Endodermal cell (in vitro differentiated cells): ENCODE results near the gene CBL. TPM values are rescaled to one million over a fixed set of nuclear protein-coding genes. Genes with fewer than 3 reads are reported as not detected.

Source experiments
- DNase-seq: peaks from one replicate; pipeline ENCODE4 v3.0.0-alpha.2; 2017
- H3K27ac ChIP-seq: 2 replicates; pipeline ENCODE4 v1.5.1; 2013; ENCODE audit warnings: mild to moderate bottlenecking, low read depth, low read length, moderate library complexity
- H3K27me3 ChIP-seq: 2 replicates; pipeline ENCODE4 v1.6.1; 2013; ENCODE audit warnings: mild to moderate bottlenecking, low read length, moderate library complexity; ENCODE audit not compliant: insufficient read depth, control insufficient read depth, poor library complexity, severe bottlenecking
- H3K36me3 ChIP-seq: 2 replicates; pipeline ENCODE4 v1.7.0; 2013; ENCODE audit warnings: mild to moderate bottlenecking, low read length, moderate library complexity; ENCODE audit not compliant: control insufficient read depth, insufficient read depth
- H3K4me1 ChIP-seq: one replicate; pipeline ENCODE4 v1.7.0; 2013; ENCODE audit warnings: low read length; ENCODE audit not compliant: control insufficient read depth, insufficient read depth
- H3K4me3 ChIP-seq: 2 replicates; pipeline ENCODE4 v1.5.1; 2013; ENCODE audit warnings: mild to moderate bottlenecking, low read length, moderate library complexity
- H3K9ac ChIP-seq: 2 replicates; pipeline ENCODE4 v1.6.1; 2013; ENCODE audit warnings: mild to moderate bottlenecking, low read length, moderate library complexity; ENCODE audit not compliant: poor library complexity, severe bottlenecking; ENCODE audit errors: extremely low read depth
- H3K9me3 ChIP-seq: 2 replicates; pipeline ENCODE4 v1.6.1; 2013; ENCODE audit warnings: mild to moderate bottlenecking, low read length, moderate library complexity; ENCODE audit not compliant: control insufficient read depth
- H3K27ac Mint-ChIP-seq: 2 replicates; pipeline ENCODE4 v1.8.0; 2020; ENCODE audit warnings: mixed read lengths
- H3K27me3 Mint-ChIP-seq: 2 replicates; pipeline ENCODE4 v1.8.0; 2021; ENCODE audit warnings: mild to moderate bottlenecking, mixed read lengths; ENCODE audit not compliant: insufficient read depth
- H3K36me3 Mint-ChIP-seq: 2 replicates; pipeline ENCODE4 v1.8.0; 2020; ENCODE audit warnings: low read depth, mixed read lengths
- H3K4me1 Mint-ChIP-seq: 2 replicates; pipeline ENCODE4 v1.8.0; 2020; ENCODE audit warnings: mixed read lengths
- H3K4me3 Mint-ChIP-seq: 2 replicates; pipeline ENCODE4 v1.8.0; 2020; ENCODE audit warnings: mild to moderate bottlenecking, moderate library complexity, mixed read lengths
- H3K9me3 Mint-ChIP-seq: 2 replicates; pipeline ENCODE4 v1.8.0; 2020; ENCODE audit warnings: mild to moderate bottlenecking, mixed read lengths
- WGBS, 2 experiments: methylation state at CpG; one replicate each; pipeline versions ENCODE4 v1.1.5 to v1.1.7; 2013; ENCODE audit warnings: missing lambda C conversion rate in 2 of 2, mixed read lengths in 1 of 2; ENCODE audit not compliant: insufficient coverage in 1 of 2, insufficient read length in 1 of 2; 5-methylcytosine and 5-hydroxymethylcytosine counted together
- total RNA-seq, 2 donors: library from RNA; stranded (reverse); fragmentation: NEBNext Ultra II Directional in 1 of 2; extraction: Animal tissue kit (Norgen Biotek cat#: 25700) in 1 of 2; gene quantifications; 2 replicates in 1 of 2; 3 replicates in 1 of 2; pipeline ENCODE4 v1.2.1, GENCODE V29; 2021
- TF ChIP-seq, protein P1 (sequence below): fragments of 200-600 bp; sonication (generic); conservative IDR thresholded peaks from 2 replicates; pipeline ENCODE4 v1.5.0; 2021; ENCODE audit warnings: antibody characterized with exemption, mild to moderate bottlenecking

Gene CBL
- total RNA-seq, 2 donors from 2014 or later, result 40.3 to 52.7 TPM

DNA sequence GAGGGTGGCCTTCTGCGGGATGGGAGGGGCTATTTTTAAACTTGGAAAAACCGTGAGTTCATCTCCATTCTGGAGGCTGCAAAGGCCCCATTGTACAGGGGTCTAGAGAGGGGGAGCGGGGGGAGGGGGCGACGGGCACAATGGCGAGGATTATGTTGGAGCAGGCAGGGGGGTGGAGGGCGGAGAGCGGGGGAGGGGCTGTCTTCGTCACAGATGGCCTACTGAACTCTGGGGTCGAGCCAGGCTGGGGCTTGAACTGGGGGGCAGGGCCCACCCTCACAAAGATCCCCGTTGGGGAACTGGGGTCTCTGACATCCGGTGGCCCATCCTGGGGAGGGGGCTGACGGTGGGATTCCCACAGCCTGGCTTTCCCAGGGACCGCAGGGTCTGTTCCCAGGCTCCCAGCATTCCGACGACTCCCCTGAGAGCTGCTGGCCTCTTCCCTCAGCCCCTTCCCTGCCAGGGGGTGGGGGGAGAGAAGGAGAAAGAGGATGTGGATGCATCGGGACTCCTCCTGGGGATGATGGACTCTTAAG lies 114.2 kb downstream of the CBL start:
- Mint-ChIP-seq H3K4me1 (peaks cover 38% of the 10 kb centered on the region), H3K27ac (peak overlapping the region; percentile 93), H3K9me3 (no peaks in the 10 kb centered on the region), H3K27me3 (peaks cover 12% of the 10 kb centered on the region), H3K4me3 (peak overlapping the region; percentile 56), H3K36me3 (no peaks in the 10 kb centered on the region)
- peaks cover 14% of the 10 kb centered on the region for H3K27me3 ChIP-seq
- no peak overlapping the region for H3K4me3 ChIP-seq
- TF ChIP-seq, protein P1, sequence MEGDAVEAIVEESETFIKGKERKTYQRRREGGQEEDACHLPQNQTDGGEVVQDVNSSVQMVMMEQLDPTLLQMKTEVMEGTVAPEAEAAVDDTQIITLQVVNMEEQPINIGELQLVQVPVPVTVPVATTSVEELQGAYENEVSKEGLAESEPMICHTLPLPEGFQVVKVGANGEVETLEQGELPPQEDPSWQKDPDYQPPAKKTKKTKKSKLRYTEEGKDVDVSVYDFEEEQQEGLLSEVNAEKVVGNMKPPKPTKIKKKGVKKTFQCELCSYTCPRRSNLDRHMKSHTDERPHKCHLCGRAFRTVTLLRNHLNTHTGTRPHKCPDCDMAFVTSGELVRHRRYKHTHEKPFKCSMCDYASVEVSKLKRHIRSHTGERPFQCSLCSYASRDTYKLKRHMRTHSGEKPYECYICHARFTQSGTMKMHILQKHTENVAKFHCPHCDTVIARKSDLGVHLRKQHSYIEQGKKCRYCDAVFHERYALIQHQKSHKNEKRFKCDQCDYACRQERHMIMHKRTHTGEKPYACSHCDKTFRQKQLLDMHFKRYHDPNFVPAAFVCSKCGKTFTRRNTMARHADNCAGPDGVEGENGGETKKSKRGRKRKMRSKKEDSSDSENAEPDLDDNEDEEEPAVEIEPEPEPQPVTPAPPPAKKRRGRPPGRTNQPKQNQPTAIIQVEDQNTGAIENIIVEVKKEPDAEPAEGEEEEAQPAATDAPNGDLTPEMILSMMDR, result no peak
- H3K27ac ChIP-seq, result peak overlapping the region; percentile 85
- no peak overlapping the region for H3K9ac ChIP-seq
- 36 to 56% methylated on average over 2 to 17 of the region's 17 CpGs for WGBS, 2 experiments
- H3K36me3 ChIP-seq, result no peaks in the 10 kb centered on the region
- H3K9me3 ChIP-seq, result no peaks in the 10 kb centered on the region
- H3K4me1 ChIP-seq, result peaks cover 21% of the 10 kb centered on the region
- DNase-seq, result peak; percentile 81

DNA sequence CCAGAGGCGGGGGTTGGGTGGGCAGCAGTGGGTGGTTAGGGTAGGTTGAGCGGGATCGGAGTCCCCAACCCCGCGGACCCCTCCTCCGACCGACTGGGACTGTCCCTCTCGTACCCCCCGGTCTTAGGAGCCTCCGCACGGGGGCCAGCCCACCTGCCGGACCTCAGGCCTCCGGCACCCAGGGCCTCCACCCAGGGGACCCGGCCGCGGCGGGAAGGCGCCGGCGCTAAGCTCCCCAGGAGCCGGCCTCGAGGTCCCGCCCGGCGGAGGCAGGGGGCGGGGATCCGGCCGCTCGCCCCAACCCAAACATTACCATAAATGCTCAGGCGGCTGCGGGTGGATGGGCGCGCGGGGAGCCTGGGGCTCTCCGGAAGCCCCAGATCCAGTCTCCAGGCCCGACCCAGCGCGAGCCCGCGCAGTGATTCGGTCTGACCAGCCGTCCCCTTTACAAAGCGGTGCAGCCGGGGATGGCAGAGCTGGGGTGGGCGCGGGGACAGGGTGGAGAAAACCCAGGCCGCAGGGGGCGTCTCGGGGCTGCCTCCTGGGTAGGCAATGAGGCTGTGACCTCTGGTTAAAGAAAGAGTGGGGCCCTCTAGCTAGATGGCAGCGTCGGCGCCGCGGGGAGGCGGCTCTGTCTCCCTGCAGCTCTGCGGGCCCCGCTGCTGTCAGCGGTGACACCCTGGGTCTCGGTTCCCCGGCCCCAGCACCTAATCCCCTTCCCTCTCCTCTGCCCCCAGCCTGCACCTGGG lies 114.8 kb downstream of the CBL start:
- DNase-seq, result peak; percentile 87
- peak overlapping the region; percentile 85 for H3K27ac ChIP-seq
- peaks cover 21% of the 10 kb centered on the region for H3K4me1 ChIP-seq
- H3K36me3 ChIP-seq, result no peaks in the 10 kb centered on the region
- Mint-ChIP-seq H3K36me3 (no peaks in the 10 kb centered on the region), H3K4me3 (peak overlapping the region; percentile 56), H3K27ac (peak overlapping the region; percentile 92), H3K4me1 (peaks cover 38% of the 10 kb centered on the region), H3K9me3 (no peaks in the 10 kb centered on the region), H3K27me3 (peaks cover 5% of the 10 kb centered on the region)
- TF ChIP-seq, protein P1, result no peak
- 18 to 19% methylated on average over 16 to 60 of the region's 60 CpGs for WGBS, 2 experiments
- peaks cover 8% of the 10 kb centered on the region for H3K27me3 ChIP-seq
- H3K4me3 ChIP-seq, result no peak overlapping the region
- H3K9me3 ChIP-seq, result no peaks in the 10 kb centered on the region
- no peak overlapping the region for H3K9ac ChIP-seq

DNA sequence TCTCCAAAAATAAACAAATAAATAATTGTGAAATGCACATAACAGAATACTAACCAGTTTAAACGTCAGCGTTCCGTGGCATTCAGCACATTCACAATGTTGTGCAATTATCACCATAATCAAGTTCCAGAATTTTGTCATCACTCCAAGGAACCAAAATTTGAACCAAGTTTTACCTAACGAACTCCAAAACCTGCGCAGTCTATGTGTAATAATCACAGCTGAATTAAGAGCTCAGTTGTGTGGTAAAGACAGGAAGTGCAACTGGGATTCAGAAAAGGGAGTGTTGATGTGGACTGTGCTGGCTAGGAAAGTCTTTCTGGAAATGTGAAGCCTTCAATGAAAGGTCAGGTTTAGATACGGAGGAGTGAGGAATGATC lies 116.2 kb downstream of the CBL start:
- DNase-seq, result no peak
- Histone ChIP-seq H3K36me3 (no peaks in the 10 kb centered on the region), H3K4me3 (no peak overlapping the region), H3K27me3 (no peaks in the 10 kb centered on the region), H3K4me1 (peaks cover 20% of the 10 kb centered on the region), H3K9me3 (no peaks in the 10 kb centered on the region), H3K9ac (no peak overlapping the region), H3K27ac (no peak overlapping the region)
- Mint-ChIP-seq H3K27me3 (no peaks in the 10 kb centered on the region), H3K36me3 (no peaks in the 10 kb centered on the region), H3K9me3 (no peaks in the 10 kb centered on the region), H3K27ac (no peak overlapping the region), H3K4me3 (no peak overlapping the region), H3K4me1 (peaks cover 38% of the 10 kb centered on the region)
- TF ChIP-seq, protein P1, result peak; percentile 11
- 96 to 98% methylated on average over 5 to 6 of the region's 6 CpGs for WGBS, 2 experiments
